Adipocyte (in vitro differentiated cells): Measurements from ENCODE around the gene ITGAX.

Experiments used
- DNase-seq: peaks from one replicate; pipeline ENCODE4 v3.0.0-alpha.2; 2015; ENCODE audit warnings: low read depth
- H3K27me3 ChIP-seq: replicated peaks from 2 replicates; pipeline ENCODE4 v1.7.0; 2013; ENCODE audit warnings: mild to moderate bottlenecking, low read length, moderate library complexity; ENCODE audit not compliant: control insufficient read depth, insufficient read depth
- H3K36me3 ChIP-seq: 2 replicates; pipeline ENCODE4 v1.7.0; 2013; ENCODE audit warnings: low read length, mild to moderate bottlenecking, moderate library complexity; ENCODE audit not compliant: control insufficient read depth, insufficient read depth, severe bottlenecking
- H3K4me1 ChIP-seq: 2 replicates; pipeline ENCODE4 v1.7.0; 2013; ENCODE audit warnings: mild to moderate bottlenecking, low read length, moderate library complexity; ENCODE audit not compliant: control insufficient read depth, insufficient read depth
- H3K4me3 ChIP-seq: 2 replicates; pipeline ENCODE4 v1.7.0; 2013; ENCODE audit warnings: mild to moderate bottlenecking, low read length, moderate library complexity
- H3K9ac ChIP-seq: 2 replicates; pipeline ENCODE4 v1.7.0; 2013; ENCODE audit warnings: mild to moderate bottlenecking, low read length, moderate library complexity
- H3K9me3 ChIP-seq: 2 replicates; pipeline ENCODE4 v1.7.0; 2013; ENCODE audit warnings: mild to moderate bottlenecking, low read length, moderate library complexity; ENCODE audit not compliant: control insufficient read depth

The ITGAX gene

GRCh38 chr16:31351246-31351941, 3.6 kb upstream of the ITGAX start:
- Histone ChIP-seq H3K4me1 (no peaks in the 10 kb centered on the region), H3K36me3 (no peaks in the 10 kb centered on the region), H3K9me3 (no peaks in the 10 kb centered on the region), H3K9ac (no peak overlapping the region), H3K27me3 (peaks cover 9% of the 10 kb centered on the region), H3K4me3 (no peak overlapping the region)
- no peak for DNase-seq

- Histone ChIP-seq H3K36me3 (no peaks in the 10 kb centered on the region), H3K27me3 (peaks cover 9% of the 10 kb centered on the region), H3K9me3 (no peaks in the 10 kb centered on the region), H3K4me3 (no peak overlapping the region), H3K9ac (no peak overlapping the region), H3K4me1 (no peaks in the 10 kb centered on the region)
- DNase-seq, result no peak
Measured at GRCh38 chr16:31351942-31352325, 3.0 kb upstream of the ITGAX start.

DNA sequence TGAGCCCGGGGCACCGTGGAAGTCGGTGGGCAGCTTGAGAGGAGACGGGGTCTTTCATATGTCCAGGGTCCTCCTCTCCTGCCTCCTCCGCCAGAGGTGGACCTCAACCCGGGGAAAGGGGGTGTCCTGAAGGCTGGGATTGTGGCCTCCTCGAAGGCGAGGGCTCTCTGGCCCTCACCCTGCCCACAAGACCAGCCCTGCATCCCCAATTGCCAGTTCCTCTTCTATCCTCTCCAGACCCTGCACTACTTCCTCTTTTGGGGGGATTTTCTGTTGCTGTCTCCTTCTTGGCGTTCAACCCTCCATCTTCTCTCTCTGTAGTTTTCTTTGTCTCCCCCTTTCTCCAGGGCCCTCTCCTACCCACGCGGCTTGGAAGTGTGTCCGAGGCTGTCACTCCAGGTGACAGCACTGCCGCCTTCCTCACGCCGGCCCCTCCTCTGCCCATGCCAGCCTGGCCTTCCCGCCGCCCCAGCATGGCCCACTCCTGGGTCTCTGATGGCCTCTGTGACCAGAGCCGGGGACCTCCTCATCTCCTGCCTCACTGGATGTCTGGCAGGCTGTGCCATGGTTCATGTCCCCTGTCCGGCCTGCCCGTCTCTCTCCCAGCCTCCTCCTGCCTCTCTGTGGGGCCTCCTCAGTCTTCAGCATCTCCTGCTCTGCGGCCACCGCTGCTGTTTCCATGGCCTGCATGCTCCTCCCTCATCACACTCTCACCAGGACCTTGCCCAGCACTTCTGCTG, 2.4 kb upstream of the ITGAX start:
- DNase-seq, result no peak
- H3K27me3 ChIP-seq, result peaks cover 9% of the 10 kb centered on the region
- no peaks in the 10 kb centered on the region for H3K9me3 ChIP-seq
- H3K4me3 ChIP-seq, result no peak overlapping the region
- no peak overlapping the region for H3K9ac ChIP-seq
- H3K4me1 ChIP-seq, result no peaks in the 10 kb centered on the region
- no peaks in the 10 kb centered on the region for H3K36me3 ChIP-seq

DNA sequence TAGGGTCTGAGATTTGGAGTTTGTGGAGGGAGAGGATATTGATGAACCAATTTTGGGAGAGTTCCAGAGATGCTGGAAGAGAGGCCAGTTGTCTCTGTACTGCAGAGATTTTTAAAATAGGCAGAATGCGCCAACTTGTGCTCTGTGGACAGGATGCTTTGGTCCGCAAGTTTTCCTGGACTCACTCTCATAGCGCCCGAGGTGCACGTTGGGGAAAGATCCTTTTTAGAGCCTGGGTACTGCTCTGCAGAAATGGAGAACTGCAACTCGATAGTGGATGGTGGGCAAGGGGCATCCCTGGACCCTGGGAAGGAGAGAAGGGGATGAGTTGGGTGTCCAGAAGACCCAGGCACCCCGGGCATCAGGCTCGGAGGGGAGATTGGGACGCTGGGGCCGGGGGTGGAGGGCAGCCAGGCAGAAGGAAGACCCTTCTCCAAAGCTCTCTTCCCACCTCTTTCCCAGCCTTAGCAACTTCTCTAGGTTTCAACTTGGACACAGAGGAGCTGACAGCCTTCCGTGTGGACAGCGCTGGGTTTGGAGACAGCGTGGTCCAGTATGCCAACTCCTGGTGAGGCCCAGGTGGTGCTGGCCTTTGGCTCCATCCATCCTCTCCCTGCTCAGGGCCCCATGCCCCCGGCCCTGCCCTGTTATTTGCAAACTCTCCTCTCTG, 590 bp downstream of the ITGAX start:
- H3K9me3 ChIP-seq, result no peaks in the 10 kb centered on the region
- H3K9ac ChIP-seq, result no peak overlapping the region

DNA sequence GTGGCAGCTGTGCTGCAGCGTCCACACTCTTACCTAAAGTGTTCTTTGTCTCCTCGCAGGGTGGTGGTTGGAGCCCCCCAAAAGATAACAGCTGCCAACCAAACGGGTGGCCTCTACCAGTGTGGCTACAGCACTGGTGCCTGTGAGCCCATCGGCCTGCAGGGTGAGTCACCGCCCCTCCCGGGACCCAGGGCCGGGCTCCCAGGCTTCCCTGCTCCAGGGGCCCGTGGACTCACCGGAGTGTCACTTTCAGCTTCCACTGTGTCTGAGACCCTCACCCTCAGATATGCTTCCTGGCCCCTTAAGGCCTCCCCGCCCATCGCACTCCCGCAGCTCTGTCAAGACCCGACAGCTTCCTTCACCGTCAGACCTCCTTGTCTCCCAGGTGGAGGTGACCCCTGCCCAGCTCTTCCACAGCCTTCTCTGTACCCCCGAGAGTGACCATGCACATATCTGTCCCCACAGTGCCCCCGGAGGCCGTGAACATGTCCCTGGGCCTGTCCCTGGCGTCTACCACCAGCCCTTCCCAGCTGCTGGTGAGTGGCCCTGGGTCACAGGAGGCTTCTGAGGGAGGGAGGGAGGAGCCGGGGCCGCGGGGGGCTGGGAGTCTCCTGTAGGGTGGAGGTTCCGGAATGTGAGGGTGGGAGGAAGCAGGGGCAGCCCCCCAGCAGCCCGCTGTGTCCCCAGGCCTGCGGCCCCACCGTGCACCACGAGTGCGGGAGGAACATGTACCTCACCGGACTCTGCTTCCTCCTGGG, 1.8 kb downstream of the ITGAX start:
- Histone ChIP-seq H3K27me3 (peaks cover 16% of the 10 kb centered on the region), H3K36me3 (no peaks in the 10 kb centered on the region), H3K9ac (no peak overlapping the region), H3K4me1 (no peaks in the 10 kb centered on the region), H3K9me3 (no peaks in the 10 kb centered on the region), H3K4me3 (no peak overlapping the region)
- DNase-seq, result no peak

More for the DNA sequence above, 590 bp downstream of the ITGAX start:
- Histone ChIP-seq H3K27me3 (peaks cover 6% of the 10 kb centered on the region), H3K4me1 (no peaks in the 10 kb centered on the region), H3K4me3 (no peak overlapping the region), H3K36me3 (no peaks in the 10 kb centered on the region)
- no peak for DNase-seq

- no peak for DNase-seq
- H3K36me3 ChIP-seq, result no peaks in the 10 kb centered on the region
- peaks cover 13% of the 10 kb centered on the region for H3K27me3 ChIP-seq
- no peaks in the 10 kb centered on the region for H3K9me3 ChIP-seq
- no peak overlapping the region for H3K4me3 ChIP-seq
- no peak overlapping the region for H3K9ac ChIP-seq
- H3K4me1 ChIP-seq, result no peaks in the 10 kb centered on the region
Measured at GRCh38 chr16:31357324-31358109, 2.5 kb downstream of the ITGAX start.

DNA sequence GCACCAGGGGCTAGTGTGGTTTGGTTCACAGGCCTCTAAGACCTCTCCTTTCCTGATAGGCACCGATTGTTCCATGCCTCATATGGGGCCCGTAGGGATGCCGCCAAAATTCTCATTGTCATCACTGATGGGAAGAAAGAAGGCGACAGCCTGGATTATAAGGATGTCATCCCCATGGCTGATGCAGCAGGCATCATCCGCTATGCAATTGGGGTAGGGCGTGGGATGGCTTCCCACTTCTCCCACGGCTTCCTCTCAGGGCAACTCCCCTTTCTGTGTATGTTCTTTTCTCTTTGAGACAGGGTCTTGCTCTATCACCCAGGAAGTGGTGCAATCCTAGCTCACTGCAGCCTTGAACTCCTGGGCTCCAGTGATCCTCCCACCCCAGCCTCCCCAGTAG, 5.3 kb downstream of the ITGAX start:
- Histone ChIP-seq H3K4me3 (no peak overlapping the region), H3K36me3 (no peaks in the 10 kb centered on the region), H3K9me3 (no peaks in the 10 kb centered on the region), H3K9ac (no peak overlapping the region), H3K27me3 (peaks cover 13% of the 10 kb centered on the region), H3K4me1 (no peaks in the 10 kb centered on the region)
- DNase-seq, result no peak

DNA sequence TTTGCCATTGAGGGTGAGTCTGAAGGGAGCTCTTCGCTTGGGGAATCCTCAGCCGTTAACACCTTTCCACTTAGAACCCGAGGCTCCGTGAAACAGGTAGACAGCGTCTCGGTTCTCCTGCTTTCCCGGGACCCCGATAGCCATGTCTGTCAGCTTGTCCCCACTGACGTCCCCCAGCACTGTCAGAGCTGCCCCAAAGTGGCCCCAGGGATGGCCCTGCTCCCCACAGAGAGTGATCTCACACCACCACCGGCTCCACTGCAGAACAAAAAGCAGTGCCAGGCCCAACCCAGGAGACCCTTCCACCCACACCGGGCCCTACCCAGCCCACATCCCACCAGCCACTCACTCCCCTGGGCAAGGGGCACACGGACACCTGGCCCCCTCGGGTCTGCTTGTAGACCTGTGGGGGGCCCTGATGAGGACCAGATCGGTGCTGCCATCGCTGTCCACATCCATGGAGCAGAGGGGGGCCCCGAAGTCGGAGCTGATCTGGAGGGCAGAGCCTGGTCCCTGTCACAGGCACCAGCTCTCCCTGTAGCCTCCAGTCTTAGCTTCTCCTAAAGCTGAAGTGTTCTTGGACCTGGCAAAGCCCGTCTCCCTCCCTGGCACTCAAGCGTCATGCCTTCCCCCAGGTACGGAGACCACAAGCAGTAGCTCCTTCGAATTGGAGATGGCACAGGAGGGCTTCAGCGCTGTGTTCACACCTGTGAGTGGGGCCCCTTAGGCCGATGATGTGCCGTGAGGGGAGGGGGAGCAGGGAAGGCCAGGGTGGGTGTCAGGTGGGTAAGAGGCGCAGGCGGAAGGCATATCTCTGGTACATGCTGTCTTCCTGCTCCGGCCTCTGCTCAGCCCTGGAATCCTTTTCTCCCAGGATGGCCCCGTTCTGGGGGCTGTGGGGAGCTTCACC, 6.5 kb downstream of the ITGAX start:
- no peak overlapping the region for H3K4me3 ChIP-seq
- H3K36me3 ChIP-seq, result no peaks in the 10 kb centered on the region
- H3K4me1 ChIP-seq, result no peaks in the 10 kb centered on the region
- no peak for DNase-seq
- H3K27me3 ChIP-seq, result peaks cover 20% of the 10 kb centered on the region
- no peaks in the 10 kb centered on the region for H3K9me3 ChIP-seq
- H3K9ac ChIP-seq, result no peak overlapping the region

GRCh38 chr16:31362476-31363405, 7.8 kb downstream of the ITGAX start:
- no peaks in the 10 kb centered on the region for H3K9me3 ChIP-seq

More at GRCh38 chr16:31362476-31363405, 7.8 kb downstream of the ITGAX start:
- Histone ChIP-seq H3K36me3 (no peaks in the 10 kb centered on the region), H3K4me1 (no peaks in the 10 kb centered on the region), H3K9ac (no peak overlapping the region), H3K4me3 (no peak overlapping the region), H3K27me3 (peaks cover 20% of the 10 kb centered on the region)
- no peak for DNase-seq
